NCI-H345 treated with DMSO at 0.1 percent for 48 hours (cell line): ENCODE measurements around the gene POLD2.

Source experiments
- DNase-seq: peaks from one replicate; lab custom pipeline; 2025; ENCODE audit not compliant: unreplicated experiment; lab: John Stamatoyannopoulos, UW

Gene POLD2

DNA sequence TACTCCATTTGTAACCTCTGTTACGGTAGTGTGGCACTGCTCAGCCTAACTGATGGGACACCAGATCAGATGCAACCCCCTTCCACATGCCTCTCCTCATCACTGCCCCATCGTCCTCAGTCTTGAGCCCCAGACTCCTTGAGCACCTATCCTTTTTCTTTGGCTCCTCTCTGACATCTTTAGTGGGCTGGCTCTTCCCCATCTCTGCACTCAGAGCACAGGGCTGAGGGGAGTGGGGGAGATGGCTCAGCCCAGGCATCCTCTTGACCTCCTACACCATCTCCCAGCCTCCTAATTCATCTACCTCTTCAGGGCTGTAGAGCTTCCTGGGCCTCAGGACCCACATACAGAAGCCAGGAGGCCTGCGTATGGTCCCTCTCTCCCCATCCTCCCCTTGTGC is 39.6 kb downstream of the POLD2 start:
- DNase-seq: no peak

DNA sequence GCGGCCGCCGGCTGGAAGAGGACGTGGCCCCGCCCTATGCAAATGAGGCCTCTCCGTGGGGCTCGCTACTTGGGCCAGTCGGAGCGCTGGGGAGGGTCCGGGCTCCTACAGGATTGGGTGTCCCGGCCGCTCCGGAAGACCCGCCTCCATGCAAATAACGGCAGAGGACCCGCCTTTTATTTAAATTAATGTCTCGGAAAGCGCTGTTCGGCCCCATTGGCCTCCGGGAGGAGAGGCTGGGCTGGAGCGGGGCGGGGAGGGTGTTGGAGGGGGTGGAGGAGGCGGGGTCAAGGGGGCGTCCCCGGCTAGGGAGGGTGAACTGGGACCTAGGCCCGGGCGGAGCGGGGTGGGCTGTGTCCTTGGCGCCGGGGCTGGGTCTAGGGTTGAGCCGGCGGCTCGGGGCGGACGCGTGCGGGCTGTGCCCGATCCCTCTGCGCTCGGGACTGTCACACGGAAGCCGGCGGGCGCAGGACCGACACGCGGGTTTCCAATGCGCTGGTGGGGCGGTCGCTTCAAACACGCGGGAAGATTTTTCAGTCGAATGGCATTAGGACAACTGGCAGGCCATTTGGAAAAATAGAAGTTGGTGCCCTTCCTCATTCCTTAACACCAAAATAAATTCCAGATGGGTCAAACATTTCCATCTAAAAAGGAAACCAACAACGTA is 40.7 kb downstream of the POLD2 start:
- peak; percentile 82 for DNase-seq

DNA sequence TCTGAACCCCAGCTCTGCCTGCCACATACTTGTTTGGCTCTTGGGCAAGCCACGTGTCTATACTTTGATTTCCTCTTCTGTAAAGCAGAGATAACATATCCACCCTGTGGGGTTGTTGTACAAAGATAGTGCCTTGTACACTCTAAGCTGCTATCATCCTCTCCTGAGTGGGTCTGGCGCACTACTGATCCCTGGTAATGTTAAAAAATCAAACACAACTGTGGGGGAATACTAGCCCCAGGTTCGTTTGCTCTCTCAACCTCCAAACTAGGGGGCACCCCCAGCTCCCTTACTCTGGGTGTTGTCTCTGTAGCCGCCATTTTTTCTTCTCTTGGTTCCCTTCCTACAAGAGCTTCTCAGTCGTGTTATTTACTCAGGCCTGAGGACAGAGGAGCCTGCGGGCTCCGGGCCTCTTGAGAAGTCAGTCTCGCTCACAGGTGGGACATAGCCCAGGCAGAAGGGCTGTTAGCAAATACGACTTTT is 42.0 kb downstream of the POLD2 start:
- DNase-seq: no peak

DNA sequence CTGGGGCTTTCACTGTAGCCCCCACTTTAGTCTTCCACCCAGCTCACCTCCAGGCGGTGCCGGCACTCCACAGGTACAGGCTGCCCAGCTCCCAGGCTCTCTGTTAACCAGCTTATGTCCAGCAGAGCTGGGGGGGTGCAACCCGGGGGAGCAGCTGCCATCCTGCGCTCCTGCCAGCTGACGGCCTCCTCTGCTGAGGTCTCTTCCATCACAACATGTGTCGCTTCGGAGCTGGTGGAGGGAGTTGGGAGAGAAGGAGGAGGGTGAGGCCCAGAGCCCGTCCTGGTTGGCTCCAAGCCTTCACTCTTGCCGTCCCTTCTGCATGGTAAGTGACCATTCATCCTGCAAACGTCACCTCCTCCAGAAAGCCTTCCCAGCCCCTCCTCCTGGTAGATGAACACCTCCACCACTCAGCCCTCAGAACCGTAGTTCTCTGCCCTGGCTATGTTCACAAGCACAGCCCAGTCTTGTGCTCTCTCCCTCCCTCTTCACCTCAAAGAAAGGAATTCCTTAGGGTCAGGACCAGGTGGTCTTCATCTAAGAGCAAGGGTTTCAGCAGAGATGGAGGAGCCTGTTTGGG is 42.6 kb downstream of the POLD2 start:
- DNase-seq: no peak

DNA sequence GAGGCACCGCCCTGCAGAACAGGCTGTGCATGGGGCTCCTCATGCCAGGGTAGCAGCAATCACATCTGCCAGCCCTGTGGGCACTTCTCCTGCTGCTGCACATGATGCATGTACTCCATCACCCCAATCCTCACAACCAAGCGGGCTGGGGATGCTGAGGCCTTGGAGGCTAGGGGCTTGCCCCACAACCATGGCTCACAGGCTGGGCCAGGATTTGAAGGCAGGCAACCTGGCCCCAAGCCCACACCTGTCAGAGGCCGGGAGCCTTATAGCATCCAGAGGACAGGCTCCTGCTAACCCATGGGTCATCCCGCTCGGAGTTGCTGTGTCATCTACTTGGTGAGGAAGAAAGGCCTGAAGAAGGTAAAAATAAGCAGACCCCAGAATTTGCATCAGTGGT is 43.2 kb downstream of the POLD2 start:
- no peak for DNase-seq

DNA sequence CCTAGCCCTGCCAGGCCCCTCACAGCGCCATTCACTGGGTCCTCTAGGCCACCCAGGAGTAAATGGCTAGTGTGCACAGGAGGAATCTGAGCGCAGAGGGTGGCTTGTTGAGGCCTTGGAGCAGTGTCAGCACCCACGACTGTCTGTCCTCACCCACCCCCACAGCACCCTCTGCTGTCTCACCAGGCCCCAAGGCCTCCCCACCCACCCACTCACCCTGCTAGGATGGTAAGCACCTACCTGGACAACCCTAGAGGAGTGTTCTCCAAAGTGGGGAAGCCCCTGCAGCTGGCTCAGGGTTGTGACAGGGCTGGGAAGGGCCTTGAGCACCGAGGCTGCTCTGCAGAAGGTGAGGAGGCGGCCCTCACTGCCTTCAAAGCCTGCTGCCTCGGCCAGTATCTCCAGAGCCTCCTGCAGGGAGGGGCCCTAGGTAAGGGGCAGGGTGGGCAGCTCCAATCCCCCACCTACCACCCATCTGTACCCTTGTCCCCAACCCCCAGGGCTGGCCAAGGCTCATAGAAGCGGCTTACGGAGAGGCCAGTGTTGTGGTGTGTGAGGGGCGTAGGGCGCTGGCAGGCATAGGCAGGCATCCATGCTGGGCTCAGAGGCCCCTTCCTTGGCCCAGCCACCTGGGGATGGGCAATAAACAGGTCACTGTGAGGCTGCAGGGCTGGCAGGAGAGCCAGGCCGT is 43.9 kb downstream of the POLD2 start:
- DNase-seq: no peak

DNA sequence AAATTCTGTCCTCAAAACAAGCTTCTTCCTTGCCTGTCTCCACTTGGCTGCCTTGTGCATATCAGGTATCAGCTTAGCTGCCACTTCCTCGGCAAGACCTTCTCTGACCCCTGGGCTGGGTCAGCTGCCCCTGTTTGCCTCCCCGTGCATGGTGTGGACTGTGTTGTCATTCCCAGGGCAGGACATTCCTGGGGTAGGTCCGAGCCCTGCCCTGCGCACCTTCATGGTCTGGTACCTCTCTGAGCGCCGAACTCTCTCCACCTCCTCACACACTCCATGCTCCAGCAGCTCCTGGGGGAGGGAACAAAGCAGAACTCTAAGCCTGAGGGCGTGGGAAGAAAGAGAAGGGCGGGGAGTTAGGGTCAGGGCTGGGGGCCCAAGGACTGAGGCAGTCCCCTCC is 44.8 kb downstream of the POLD2 start:
- no peak for DNase-seq

DNA sequence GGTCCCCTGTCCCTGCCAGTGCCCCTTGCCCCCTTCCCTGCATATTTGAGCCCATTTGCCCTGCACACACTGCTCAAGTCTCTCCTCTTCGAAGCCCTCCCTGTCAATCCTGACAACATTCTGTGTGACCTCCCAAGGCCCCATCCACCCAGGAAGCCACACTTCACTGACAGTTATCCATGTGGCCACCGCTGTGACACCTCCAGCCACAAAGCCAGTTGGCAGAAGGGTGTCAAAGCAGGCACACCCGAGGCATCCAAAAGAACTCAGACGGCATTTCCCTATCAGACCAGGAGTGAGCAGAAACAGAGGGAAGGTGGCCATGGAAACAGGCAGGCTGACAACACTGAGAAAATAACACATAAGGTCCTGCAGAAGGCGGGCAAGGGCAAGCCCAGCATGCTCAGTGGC is 45.7 kb downstream of the POLD2 start:
- no peak for DNase-seq

DNA sequence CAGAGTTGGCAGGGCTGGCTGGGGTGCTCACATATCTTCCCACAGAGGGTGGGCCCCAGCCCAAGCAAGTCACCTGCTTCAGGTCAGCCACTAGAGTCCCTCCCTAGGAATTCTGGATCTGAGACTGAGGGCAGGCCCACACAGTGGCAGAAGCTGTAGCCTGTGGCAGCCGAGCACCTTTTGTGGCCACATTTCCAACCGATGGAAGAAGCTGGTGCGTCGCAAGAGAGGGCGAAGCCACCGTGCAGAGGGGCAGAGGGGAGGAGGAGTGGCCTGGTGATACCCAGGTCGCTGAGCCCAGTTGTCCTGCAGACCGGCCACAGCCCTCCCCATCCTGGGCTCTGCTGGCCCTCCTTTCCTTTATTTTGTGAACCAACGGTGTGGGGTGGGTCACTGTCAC is 46.3 kb downstream of the POLD2 start:
- DNase-seq: no peak

DNA sequence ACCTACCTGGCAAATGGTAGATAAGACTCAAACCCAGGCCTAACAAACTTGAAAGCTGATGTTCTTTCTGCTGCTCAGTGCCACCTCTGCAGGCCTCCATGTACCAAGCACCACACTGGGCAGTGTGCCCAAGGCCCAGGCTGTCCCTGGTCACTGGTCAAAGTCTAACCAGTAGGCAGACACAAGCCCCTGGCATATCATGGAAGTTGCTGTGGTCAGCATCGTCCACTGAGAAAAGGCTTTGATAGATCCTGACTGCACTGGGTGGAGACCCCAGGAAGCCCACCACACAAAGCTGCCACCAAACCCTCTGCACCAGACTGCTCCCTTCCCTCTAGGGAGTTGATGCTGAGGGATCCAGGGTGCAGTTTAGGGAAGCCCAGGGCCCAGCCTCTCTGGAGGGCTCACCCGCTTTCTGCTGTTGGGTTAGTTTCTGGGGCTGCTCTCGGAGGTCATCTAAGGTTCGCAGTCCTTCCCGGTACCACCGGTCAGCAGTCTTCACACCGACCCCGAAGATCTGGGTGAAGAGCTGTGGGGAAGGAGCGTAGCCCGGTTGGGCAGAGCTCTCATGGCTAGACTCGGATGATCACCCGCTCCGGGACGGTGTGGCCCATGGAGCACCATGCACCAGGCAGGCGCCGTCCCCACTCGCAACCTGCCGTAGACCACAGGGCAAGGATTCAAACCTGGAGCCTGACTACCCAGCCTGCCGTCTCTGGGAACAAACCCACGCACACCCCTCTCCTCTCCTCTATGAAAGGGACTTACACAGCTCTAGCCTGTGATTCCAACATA is 47.0 kb downstream of the POLD2 start:
- DNase-seq: no peak

DNA sequence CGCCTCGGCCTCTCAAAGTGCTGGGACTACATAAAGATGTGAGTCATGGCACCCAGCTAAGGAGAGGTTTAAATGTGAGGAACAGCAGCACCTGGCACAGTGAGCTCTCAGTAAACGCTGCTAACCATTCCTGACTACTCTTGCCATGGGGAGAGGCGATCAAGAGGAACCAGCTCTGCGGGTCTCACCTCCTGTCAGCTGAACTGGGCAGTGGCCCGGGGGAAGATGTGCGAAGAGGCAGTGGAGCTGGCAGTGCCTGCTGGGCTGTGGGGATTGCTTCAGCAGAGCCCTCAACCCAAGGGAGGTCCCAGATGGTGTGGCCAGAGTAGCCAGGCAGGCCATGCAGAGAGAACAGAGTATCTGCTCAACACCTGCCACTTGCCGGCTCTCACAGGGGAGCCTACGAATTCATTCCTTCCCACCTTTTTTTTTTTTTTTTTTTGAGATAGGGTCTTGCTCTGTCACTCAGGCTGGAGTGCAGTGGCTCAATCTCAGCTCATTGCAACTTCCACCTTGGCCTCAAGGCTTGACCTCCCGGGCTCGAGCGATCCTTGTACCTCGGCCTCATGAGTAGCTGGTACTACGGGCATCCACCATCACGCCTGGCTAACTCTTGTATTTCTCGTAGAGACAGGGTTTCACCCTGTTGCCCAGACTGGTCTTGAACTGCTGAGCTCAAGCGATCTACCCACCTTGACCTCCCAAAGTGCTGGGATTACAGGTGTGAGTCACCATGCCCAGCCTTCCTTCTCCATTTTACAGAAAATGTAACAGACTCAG is 47.9 kb downstream of the POLD2 start:
- no peak for DNase-seq

DNA sequence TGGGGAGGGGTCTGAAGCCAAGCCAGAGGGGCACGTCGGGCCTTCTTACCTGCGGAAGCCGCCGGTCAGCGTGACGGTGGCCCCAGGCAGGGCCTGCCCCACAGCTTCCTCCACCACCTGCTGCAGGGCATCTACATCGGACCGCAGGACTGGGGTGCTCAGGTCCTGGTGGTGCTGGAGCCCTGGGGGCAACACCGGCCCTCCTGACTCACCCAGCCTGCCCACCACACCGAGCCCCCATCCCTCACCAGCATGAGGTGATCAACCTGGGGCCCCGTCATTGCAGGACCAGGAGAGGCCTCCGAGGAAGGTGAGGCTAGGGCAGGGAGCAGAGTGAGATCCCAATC is 49.0 kb downstream of the POLD2 start:
- DNase-seq: no peak

DNA sequence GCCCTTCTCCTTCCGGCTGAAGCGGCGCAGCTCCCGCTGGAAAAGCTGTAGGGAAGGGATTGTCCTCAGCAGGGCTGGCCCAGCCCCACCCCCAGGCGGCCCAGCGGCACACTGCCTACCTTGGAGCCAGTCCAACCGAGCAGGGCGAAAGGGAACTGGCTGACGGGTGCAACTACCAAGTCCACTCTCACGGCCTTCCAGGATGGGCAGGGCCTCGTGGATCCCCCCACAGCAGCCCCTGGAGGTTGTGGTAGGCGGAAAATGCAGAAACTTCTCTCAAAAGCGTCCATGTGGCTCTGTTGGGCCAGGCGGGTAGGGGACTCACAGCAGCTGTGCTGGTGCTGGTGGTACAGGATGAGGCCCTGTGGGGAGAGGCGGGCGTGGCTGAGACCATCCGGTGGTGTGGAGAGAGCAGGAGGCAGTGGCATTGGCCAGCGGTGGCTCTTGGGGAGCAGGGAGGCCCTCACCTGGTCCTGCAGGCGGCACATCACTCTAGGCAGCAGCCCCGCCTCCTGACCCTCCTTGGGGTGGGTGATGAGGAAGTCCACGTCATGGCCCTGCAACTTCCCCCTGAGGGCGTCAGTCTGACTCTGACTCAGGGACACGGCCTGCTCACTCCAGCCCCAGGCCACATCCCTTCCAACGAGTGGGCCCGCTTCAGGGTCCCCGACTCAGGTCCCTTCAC is 49.5 kb downstream of the POLD2 start:
- no peak for DNase-seq

DNA sequence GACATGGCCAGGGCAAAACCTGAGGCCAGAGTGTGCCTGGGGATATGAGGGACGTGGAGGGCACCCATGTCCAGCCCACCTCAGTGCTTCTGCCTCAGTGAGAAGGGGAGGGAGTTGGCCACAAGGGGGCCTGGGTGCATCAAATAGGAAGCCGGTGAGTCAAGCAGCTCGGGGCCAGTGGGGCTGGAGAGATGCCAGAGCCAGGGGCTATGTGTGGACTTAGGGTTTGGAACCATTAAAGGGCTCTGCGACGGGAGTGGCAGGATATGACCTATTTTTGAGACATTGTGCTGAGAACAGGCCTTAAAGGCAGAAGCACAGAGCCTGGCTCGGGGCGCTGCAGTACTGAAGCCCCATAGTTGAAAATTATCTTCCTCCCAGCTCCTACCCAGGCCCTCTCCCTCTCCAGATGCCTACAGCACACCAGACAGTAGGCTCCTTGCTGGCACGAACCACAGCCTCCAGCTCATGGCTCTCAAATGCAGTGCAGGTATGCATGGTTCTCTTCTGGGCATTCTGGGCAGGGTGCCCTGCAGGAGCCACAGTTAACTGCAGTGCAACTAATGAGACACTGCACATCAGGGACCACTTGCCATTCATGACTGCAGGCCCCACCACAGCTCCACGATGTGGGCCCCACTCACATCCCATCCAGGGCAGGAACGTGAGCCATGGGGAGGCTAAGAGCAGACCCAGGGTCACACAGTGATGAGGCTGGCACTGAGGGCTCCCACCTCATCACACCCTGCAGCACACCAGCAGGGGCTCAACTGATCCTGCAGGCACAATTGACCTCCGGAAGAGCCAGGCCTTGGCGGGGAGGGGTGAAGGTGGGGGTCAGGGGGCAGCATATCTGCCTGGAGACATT is 50.8 kb downstream of the POLD2 start:
- DNase-seq: peak; percentile 18

DNA sequence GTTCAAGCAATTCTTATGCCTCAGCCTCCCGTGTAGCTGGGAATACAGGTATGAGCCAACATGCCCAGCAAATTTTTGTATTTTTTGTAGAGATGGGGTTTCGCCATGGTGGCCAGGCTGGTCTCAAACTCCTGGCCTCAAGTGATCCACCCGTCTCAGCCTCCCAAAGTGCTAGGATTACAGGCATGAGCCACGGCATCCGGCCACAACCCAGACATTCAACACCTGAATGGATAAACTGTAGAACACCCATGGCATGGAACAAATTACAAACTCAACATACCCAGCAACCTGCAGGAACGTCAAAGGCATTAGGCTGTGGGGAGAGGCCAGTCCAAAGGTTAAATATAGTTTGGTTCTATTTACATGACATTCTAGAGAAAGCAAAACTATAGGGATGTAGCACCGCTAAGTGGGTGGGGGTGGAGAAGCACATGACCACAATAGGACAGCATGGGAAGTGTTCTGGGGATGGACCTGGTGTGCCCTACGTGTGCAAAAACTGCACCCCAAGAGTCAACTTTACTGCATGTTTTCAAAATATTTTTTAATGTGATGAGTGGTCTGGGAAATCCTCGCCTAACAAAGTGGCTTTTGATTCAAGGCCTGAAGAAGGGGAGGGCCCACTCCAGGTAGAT is 51.5 kb downstream of the POLD2 start:
- DNase-seq: no peak

DNA sequence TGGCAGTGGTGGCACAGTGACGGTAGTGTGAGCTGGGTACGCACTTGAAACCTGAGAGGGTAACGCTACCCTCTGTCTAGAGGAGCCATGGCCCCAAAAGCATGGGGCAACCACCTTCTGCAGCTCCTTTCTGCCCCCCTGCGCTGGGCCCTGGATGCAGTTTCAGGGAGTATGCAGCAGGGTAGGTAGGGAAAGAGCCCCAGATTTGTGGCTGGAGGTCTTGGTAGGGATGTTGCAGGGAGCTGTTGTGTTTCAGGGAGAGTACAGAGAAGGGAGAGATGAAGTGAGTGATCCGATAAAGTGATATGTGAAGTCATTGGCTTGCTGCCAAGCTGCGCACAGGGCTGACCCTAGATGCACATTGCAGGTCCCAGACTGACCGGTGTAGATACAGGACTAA is 55.3 kb downstream of the POLD2 start:
- no peak for DNase-seq

DNA sequence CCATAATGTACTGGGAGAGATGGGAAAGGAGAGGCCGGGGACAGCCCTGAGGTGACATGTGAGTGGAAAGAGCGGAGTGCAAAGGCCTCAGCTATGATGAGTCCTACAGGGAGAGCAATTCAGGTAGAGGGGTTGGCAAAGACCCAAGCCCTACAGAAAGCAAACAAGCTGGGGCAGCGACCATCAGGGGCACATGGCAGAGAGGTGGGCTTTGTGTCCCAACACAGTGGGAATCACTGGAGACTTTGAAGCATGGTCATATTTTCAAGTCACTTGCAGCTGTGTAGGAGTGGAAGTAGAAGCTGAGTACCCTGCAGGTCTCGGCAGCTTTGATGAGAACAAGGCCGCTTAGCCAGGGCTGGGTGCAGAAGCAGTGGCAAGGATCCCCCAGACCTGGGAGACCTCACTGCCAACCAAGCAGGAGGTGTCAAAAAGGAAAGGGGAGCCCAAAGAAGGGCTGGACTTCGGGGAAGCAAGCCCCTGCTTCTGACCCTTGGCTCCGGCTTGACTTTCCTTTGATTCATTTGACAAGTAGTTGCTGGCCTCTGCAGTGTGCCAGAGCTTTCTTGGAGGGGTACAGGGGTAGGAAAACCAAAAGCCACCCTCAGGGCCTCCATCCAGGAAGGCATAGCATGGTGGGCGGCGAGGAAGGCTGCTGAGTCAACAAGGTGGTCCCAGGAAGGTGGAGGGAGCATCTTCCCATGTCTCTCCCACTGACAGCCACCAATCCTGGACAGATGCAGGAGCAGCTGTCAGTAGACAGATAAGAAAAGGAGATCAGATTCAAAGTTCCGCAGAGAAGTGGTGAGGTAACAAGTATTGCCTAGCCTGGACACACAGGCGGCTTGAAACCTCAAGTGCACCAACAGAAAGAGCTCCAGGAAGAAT is 56.0 kb downstream of the POLD2 start:
- DNase-seq: no peak

DNA sequence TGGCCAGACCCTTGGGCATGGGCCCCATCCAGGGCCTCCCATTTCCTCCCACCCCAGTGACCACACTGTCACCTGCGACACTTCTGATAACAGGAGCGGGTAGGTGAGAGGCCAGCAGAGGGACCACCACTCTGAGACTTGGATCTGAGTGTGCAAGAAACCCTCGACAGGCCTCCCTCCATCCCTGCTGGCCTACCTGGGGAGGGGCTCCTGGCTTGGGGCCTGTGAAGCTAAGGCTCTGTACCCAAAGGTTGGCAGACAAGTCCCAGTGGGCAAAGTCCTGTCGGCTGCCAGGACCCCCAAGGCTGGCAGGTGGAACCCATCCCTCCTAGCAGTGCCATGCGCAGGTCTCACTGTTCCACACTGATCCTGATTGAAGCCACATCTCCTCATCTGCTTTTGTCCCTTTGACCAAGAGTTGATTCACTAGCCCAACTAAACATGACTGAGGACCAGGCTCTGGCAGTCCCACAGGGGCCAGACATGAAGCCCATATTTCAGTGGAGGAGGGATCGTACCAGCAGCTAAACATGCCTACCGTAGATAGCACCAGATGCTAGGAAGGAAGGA is 56.8 kb downstream of the POLD2 start:
- DNase-seq: no peak
